Tibial artery (tissue), 4 donors: ENCODE results near the gene SGSM2.

ENCODE experiments used
- DNase-seq, 2 donors: peaks; one replicate each; pipeline ENCODE4 v3.0.0-alpha.2; 2019
- H3K27ac ChIP-seq, 2 donors: fragments of 200-600 bp; sonication (generic) in 1 of 2; 1 replicate in 1 of 2; 2 replicates in 1 of 2; pipeline ENCODE4 v1.5.1; 2018 to 2019; ENCODE audit warnings: mild to moderate bottlenecking in 1 of 2
- H3K27me3 ChIP-seq, 2 donors: fragments of 200-600 bp; sonication (generic) in 1 of 2; one replicate each; pipeline versions ENCODE4 v1.5.1 to v1.6.0; 2016 to 2019
- H3K36me3 ChIP-seq, 3 donors: fragments of 200-600 bp; sonication (generic) in 2 of 3; one replicate each; pipeline ENCODE4 v1.5.1; 2016 to 2019; ENCODE audit warnings: mild to moderate bottlenecking in 2 of 3
- H3K4me1 ChIP-seq, 4 donors: fragments of 200-600 bp; sonication (generic) in 2 of 4; 1 replicate in 3 of 4; 2 replicates in 1 of 4; pipeline ENCODE4 v1.5.1; 2016 to 2019
- H3K4me3 ChIP-seq, 2 donors: fragments of 200-600 bp; sonication (generic) in 1 of 2; 1 replicate in 1 of 2; 2 replicates in 1 of 2; pipeline ENCODE4 v1.5.1; 2018 to 2019; ENCODE audit warnings: mild to moderate bottlenecking in 2 of 2
- H3K9me3 ChIP-seq, 3 donors: fragments of 200-600 bp; sonication (generic) in 1 of 3; one replicate each; pipeline ENCODE4 v1.5.1; 2016 to 2019
- intact Hi-C: fragments of 100-400 bp; cut with DNase I; formaldehyde crosslinking; loops from one replicate; pipeline ENCODE4 v1.15.0; 2023; ENCODE audit warnings: low total_unique reads
- TF ChIP-seq, protein P1 (sequence below), 2 experiments: fragments of 200-600 bp in 1 of 2; fragments of 450-650 bp in 1 of 2; IDR thresholded peaks; one replicate each; pipeline ENCODE4 v1.5.1; 2017 to 2019; ENCODE audit warnings: antibody characterized with exemption in 2 of 2, mild to moderate bottlenecking in 1 of 2, moderate library complexity in 1 of 2

Gene SGSM2

DNA sequence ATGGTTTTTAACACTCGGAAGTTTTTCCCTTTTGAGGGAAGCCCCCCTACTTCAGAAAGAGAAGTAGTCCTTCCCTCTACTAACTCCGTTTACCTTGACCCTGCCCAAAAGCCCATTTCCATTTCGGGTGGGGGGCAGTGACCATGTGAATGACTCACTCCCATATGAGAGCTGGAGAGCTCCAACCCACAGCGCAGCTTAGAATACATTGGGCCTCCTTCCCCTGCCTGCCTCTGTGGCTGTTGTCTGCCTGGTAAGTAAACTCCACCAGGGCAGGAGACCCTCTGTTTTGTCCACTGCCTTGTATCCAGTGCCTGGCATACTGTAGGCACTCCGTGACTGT lies 985 bp downstream of the SGSM2 start:
- peaks cover 16 to 47% (median 25%) of the 10 kb centered on the region in 3 donors for H3K36me3 ChIP-seq
- H3K27me3 ChIP-seq = no peaks in the 10 kb centered on the region
- DNase-seq = no peak
- intact Hi-C loops = no loop called here
- peak overlapping the region; percentile 80 to 92 for H3K27ac ChIP-seq
- TF ChIP-seq, protein P1, sequence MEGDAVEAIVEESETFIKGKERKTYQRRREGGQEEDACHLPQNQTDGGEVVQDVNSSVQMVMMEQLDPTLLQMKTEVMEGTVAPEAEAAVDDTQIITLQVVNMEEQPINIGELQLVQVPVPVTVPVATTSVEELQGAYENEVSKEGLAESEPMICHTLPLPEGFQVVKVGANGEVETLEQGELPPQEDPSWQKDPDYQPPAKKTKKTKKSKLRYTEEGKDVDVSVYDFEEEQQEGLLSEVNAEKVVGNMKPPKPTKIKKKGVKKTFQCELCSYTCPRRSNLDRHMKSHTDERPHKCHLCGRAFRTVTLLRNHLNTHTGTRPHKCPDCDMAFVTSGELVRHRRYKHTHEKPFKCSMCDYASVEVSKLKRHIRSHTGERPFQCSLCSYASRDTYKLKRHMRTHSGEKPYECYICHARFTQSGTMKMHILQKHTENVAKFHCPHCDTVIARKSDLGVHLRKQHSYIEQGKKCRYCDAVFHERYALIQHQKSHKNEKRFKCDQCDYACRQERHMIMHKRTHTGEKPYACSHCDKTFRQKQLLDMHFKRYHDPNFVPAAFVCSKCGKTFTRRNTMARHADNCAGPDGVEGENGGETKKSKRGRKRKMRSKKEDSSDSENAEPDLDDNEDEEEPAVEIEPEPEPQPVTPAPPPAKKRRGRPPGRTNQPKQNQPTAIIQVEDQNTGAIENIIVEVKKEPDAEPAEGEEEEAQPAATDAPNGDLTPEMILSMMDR (IDR thresholded peaks at IDR 0.05) = no peak
- H3K9me3 ChIP-seq = no peaks in the 10 kb centered on the region
- peaks cover 0 to 34% (median 16%) of the 10 kb centered on the region in 4 donors for H3K4me1 ChIP-seq
- H3K4me3 ChIP-seq = peak overlapping the region; percentile 85 to 99

- Histone ChIP-seq H3K36me3 (peaks cover 0 to 48% (median 16%) of the 10 kb centered on the region in 3 donors), H3K4me1 (peaks cover 0 to 11% (median under 1%) of the 10 kb centered on the region in 4 donors), H3K27me3 (no peaks in the 10 kb centered on the region), H3K9me3 (no peaks in the 10 kb centered on the region), H3K4me3 (no peak overlapping the region), H3K27ac (no peak overlapping the region)
- DNase-seq = no peak
- TF ChIP-seq, protein P1 (IDR thresholded peaks at IDR 0.05) = no peak
- intact Hi-C loops = no loop called here
These were observed 6.1 kb downstream of the SGSM2 start for GRCh38 chr17:2343421-2343820.

DNA sequence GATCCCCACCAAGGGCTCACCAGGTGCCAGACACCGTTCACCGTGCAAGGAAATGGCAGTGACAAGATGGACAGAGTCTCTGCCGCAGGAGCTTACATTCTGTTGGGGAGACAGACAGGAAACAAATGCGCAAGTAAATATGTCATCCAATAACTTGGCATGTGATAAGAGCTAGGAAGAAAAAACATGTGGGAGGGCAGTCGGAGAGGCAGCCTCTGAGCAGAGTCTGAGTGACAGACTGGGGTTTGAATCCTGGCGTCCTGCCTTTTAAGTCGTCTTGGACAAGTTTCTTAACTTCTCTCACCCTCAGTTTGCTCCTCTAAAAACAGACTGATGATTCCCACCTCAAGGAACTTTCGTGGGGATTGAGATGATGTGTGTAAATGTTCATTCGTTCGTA lies 7.2 kb downstream of the SGSM2 start:
- Histone ChIP-seq H3K9me3 (no peaks in the 10 kb centered on the region), H3K4me3 (no peak overlapping the region), H3K36me3 (peaks cover 0 to 53% (median 16%) of the 10 kb centered on the region in 3 donors), H3K27ac (no peak overlapping the region), H3K4me1 (peaks cover 0 to 10% (median 0%) of the 10 kb centered on the region in 4 donors), H3K27me3 (no peaks in the 10 kb centered on the region)
- DNase-seq = no peak
- intact Hi-C loops = no loop called here
- TF ChIP-seq, protein P1 (IDR thresholded peaks at IDR 0.05) = no peak

DNA sequence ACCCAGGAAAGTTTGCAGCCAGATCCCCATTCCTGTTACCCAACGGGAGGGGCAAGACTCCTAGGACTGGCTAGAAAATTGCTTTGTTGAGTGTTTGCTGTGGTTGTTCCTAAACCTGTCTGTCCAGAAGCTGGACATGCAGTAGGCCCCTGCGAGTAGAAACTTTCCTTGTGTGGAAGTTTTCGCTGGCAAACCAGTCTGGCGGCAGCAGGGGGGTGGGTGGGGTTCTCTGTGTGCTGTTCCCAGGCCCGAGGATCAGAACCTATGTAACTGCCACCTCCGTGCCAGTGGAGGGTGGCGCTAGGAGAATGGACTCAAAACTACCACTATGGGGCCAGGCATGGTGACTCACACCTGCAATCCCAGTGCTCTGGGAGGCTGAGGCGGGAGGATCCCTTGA lies 9.2 kb downstream of the SGSM2 start:
- Histone ChIP-seq H3K27me3 (no peaks in the 10 kb centered on the region), H3K36me3 (peaks cover 0 to 49% (median 16%) of the 10 kb centered on the region in 3 donors), H3K4me1 (peaks cover 0 to 10% (median 0%) of the 10 kb centered on the region in 4 donors), H3K27ac (no peak overlapping the region), H3K4me3 (no peak overlapping the region), H3K9me3 (no peaks in the 10 kb centered on the region)
- intact Hi-C loops = no loop called here
- DNase-seq = no peak
- TF ChIP-seq, protein P1 (IDR thresholded peaks at IDR 0.05) = no peak

DNA sequence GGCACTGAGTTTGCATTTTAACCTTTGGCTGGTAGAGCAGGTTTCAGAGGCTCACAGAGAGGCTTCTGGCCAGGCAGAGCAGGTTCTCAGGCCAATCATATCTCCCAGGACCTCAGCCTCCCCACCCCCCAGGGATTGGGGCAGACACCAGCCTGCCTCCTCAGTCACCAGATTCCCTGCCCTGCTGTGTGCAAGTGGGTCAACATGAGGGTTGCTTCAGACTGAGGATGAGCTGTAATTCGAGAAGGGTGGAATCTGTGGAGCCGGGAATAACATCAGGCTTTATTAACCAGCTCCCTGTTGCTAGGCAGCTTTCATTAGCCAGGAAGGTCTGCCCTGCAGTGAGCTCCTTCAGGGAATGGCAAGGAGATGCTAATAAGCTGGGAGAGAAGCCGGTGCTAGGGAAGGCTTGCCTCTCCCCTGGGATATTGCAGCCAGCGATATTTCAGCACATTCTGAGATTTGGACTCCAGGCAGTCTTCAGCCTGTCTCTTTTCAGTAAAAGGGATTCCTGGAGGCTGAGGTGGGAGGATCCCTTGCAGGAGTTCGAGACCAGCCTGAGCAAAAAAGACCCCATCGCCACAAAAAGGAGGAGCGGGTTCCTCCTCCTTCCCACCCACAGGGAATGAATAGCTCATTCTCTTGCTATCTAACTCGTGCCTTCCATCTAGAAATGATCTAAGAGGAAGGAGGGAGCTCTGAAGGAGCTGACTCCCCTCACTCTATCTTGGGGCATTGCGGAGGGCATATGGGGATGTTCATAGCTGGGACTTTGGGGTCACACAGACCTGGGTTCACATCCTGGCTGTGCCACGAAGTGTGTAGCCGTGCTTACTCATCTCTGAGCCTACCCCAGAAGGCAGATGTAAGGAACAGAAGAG lies 10.7 kb downstream of the SGSM2 start:
- no peak for DNase-seq
- H3K4me3 ChIP-seq = no peak overlapping the region
- TF ChIP-seq, protein P1 (IDR thresholded peaks at IDR 0.05) = no peak
- no peaks in the 10 kb centered on the region for H3K9me3 ChIP-seq
- intact Hi-C loops = no loop called here
- H3K4me1 ChIP-seq = peaks cover 0 to 11% (median under 1%) of the 10 kb centered on the region in 4 donors
- peaks cover 0 to 42% (median 12%) of the 10 kb centered on the region in 3 donors for H3K36me3 ChIP-seq
- no peaks in the 10 kb centered on the region for H3K27me3 ChIP-seq
- no peak overlapping the region for H3K27ac ChIP-seq
